Liver (tissue), 9 donors: Measurements from ENCODE around the gene CACNB4. TPM values are rescaled to one million over a fixed set of nuclear protein-coding genes. Genes with fewer than 3 reads are reported as not detected.

ENCODE experiments used
- DNase-seq: peaks from one replicate; pipeline ENCODE4 v3.0.0-alpha.2; 2017; ENCODE audit warnings: low spot score
- H3K27ac ChIP-seq, 2 donors: one replicate each; pipeline ENCODE4 v1.7.0; 2013; ENCODE audit warnings: inconsistent platforms in 2 of 2, low read length in 2 of 2, control low read depth in 1 of 2, low read depth in 1 of 2, mild to moderate bottlenecking in 1 of 2
- H3K27me3 ChIP-seq, 4 donors: one replicate each; pipeline versions ENCODE4 v1.6.1 to v1.7.0; 2013; ENCODE audit warnings: low read length in 3 of 4, inconsistent platforms in 1 of 4, mild to moderate bottlenecking in 1 of 4, moderate library complexity in 1 of 4; ENCODE audit not compliant: control insufficient read depth in 4 of 4, insufficient read depth in 4 of 4
- H3K36me3 ChIP-seq, 4 donors: one replicate each; pipeline versions ENCODE4 v1.6.1 to v1.7.0; 2013; ENCODE audit warnings: low read length in 3 of 4, mild to moderate bottlenecking in 3 of 4, low read depth in 1 of 4, moderate library complexity in 1 of 4; ENCODE audit not compliant: control insufficient read depth in 4 of 4, insufficient read depth in 3 of 4
- H3K4me1 ChIP-seq, 4 donors: one replicate each; pipeline versions ENCODE4 v1.6.1 to v1.7.0; 2013; ENCODE audit warnings: low read length in 3 of 4, mild to moderate bottlenecking in 3 of 4, moderate library complexity in 1 of 4; ENCODE audit not compliant: control insufficient read depth in 4 of 4, insufficient read depth in 4 of 4
- H3K4me3 ChIP-seq, 3 donors: one replicate each; pipeline versions ENCODE4 v1.6.1 to v1.7.0; 2013; ENCODE audit warnings: low read length in 3 of 3, control low read depth in 1 of 3, low read depth in 1 of 3, mild to moderate bottlenecking in 1 of 3
- H3K9ac ChIP-seq, 2 donors: one replicate each; pipeline ENCODE4 v1.7.0; 2013; ENCODE audit warnings: low read length in 2 of 2, mild to moderate bottlenecking in 2 of 2, moderate library complexity in 2 of 2, control low read depth in 1 of 2, low read depth in 1 of 2
- H3K9me3 ChIP-seq, 4 donors: one replicate each; pipeline versions ENCODE4 v1.6.1 to v1.7.0; 2013; ENCODE audit warnings: low read length in 3 of 4; ENCODE audit not compliant: control insufficient read depth in 4 of 4
- ATF3 ChIP-seq: IDR thresholded peaks from 2 replicates; pipeline ENCODE4 v1.6.1; 2016; ENCODE audit warnings: antibody characterized with exemption
- CTCF ChIP-seq: fragments of 150-350 bp; IDR thresholded peaks from 2 replicates; pipeline ENCODE4 v1.5.1; 2017; ENCODE audit warnings: improper control_type of control experiment, low read depth, low read length; ENCODE audit not compliant: missing input control
- EGR1 ChIP-seq, 2 donors: IDR thresholded peaks; 2 replicates each; pipeline ENCODE4 v1.6.1; 2016 to 2018; ENCODE audit warnings: antibody characterized with exemption in 2 of 2, low read depth in 2 of 2
- FOXA2 ChIP-seq: IDR thresholded peaks from 2 replicates; pipeline ENCODE4 v1.6.1; 2016; ENCODE audit warnings: antibody characterized with exemption
- GABPA ChIP-seq, 2 donors: IDR thresholded peaks in 1 of 2; conservative IDR thresholded peaks in 1 of 2; 2 replicates each; pipeline ENCODE4 v1.6.1; 2016; ENCODE audit warnings: antibody characterized with exemption in 2 of 2, mild to moderate bottlenecking in 1 of 2, moderate library complexity in 1 of 2
- HNF4A ChIP-seq, 2 donors: conservative IDR thresholded peaks; 2 replicates each; pipeline ENCODE4 v1.6.1; 2016; ENCODE audit warnings: antibody characterized with exemption in 2 of 2, mild to moderate bottlenecking in 2 of 2
- JUND ChIP-seq, 2 donors: IDR thresholded peaks; 2 replicates each; pipeline ENCODE4 v1.6.1; 2016; ENCODE audit warnings: antibody characterized with exemption in 2 of 2
- MAX ChIP-seq: IDR thresholded peaks from 2 replicates; pipeline ENCODE4 v1.6.1; 2016; ENCODE audit warnings: antibody characterized with exemption
- NR2F2 ChIP-seq: IDR thresholded peaks from 2 replicates; pipeline ENCODE4 v1.6.1; 2016; ENCODE audit warnings: antibody characterized with exemption
- REST ChIP-seq: IDR thresholded peaks from 2 replicates; pipeline ENCODE4 v1.6.1; 2016; ENCODE audit warnings: antibody characterized with exemption, mild to moderate bottlenecking
- TAF1 ChIP-seq: conservative IDR thresholded peaks from 2 replicates; pipeline ENCODE4 v1.6.1; 2016; ENCODE audit warnings: antibody characterized with exemption, mild to moderate bottlenecking
- YY1 ChIP-seq: IDR thresholded peaks from 2 replicates; pipeline ENCODE4 v1.6.1; 2016; ENCODE audit warnings: antibody characterized with exemption, mild to moderate bottlenecking
- WGBS: extraction: QIAGEN DNeasy Blood & Tissue Kit; methylation state at CpG from one replicate; pipeline ENCODE4 v1.1.7; 2013; 5-methylcytosine and 5-hydroxymethylcytosine counted together
- polyA plus RNA-seq, 2 donors: library from polyadenylated mRNA; stranded (reverse) in 1 of 2; unstranded in 1 of 2; fragments of 200-250 nt in 1 of 2; fragments of >200 nt in 1 of 2; fragmentation: Nextera tagmentation in 1 of 2; extraction: Ambion mirVana in 1 of 2; gene quantifications; one replicate each; pipeline versions ENCODE4 v1.2.1 to v1.2.3, GENCODE V29; 2013 to 2015
- total RNA-seq, 2 donors: library from RNA; depleted of rRNA; stranded (reverse); fragments of >200 nt; gene quantifications; one replicate each; pipeline ENCODE4 v1.2.3, GENCODE V29; 2014
- TF ChIP-seq, protein P1 (sequence below): IDR thresholded peaks from 2 replicates; pipeline ENCODE4 v1.6.1; 2016; ENCODE audit warnings: antibody characterized with exemption
- donor health status: healthy.
- donor health status: healthy.
- donor health status: healthy.
- donor health status: healthy.
- donor health status: healthy.

CACNB4 gene
- total and polyA plus RNA-seq, 4 donors: 0.02 to 0.50 (median 0.21) TPM

GRCh38 chr2:151933266-151933804 is 165.5 kb downstream of the CACNB4 start:
- TF ChIP-seq HNF4A (conservative IDR thresholded peaks at IDR 0.05) (no peak), JUND (IDR thresholded peaks at IDR 0.05) (no peak)
- no peak for DNase-seq

DNA sequence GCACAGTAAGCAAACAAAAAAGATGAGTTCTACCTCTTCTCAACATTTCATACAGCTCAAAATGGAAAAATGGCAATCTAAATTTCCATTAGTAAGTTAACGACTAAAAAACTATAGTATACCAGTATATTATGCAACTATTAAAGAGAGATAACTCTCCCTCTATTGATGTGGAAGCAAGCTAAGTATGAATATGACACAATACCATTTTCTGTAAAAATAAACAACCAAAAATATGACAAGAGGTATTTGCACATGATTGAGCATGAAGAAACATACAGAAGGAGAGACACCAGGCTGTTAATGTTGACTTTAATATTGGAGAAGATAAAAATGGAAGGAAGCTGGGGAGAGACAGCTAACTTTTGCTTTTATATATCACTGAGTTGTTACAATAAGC is 167.1 kb downstream of the CACNB4 start:
- Histone ChIP-seq H3K36me3 (no peaks in the 10 kb centered on the region), H3K27me3 (no peaks in the 10 kb centered on the region), H3K27ac (no peak overlapping the region), H3K4me3 (no peak overlapping the region), H3K9me3 (no peaks in the 10 kb centered on the region), H3K9ac (no peak overlapping the region), H3K4me1 (no peaks in the 10 kb centered on the region)
- no peak for DNase-seq
- TF ChIP-seq HNF4A (conservative IDR thresholded peaks at IDR 0.05): no peak
- no peak for TF ChIP-seq FOXA2
- no peak for TF ChIP-seq TAF1
- no peak for TF ChIP-seq ATF3
- TF ChIP-seq YY1: no peak
- TF ChIP-seq MAX: no peak
- no peak for TF ChIP-seq GABPA (IDR thresholded peaks at IDR 0.05 in 1 of 2, conservative IDR thresholded peaks at IDR 0.05 in 1 of 2)
- TF ChIP-seq EGR1 (IDR thresholded peaks at IDR 0.05; ENCODE audit: low read depth in 2 of 2): no peak
- no peak for TF ChIP-seq NR2F2
- TF ChIP-seq CTCF: no peak
- TF ChIP-seq JUND (IDR thresholded peaks at IDR 0.05): no peak
- no peak for TF ChIP-seq REST
- TF ChIP-seq, protein P1, sequence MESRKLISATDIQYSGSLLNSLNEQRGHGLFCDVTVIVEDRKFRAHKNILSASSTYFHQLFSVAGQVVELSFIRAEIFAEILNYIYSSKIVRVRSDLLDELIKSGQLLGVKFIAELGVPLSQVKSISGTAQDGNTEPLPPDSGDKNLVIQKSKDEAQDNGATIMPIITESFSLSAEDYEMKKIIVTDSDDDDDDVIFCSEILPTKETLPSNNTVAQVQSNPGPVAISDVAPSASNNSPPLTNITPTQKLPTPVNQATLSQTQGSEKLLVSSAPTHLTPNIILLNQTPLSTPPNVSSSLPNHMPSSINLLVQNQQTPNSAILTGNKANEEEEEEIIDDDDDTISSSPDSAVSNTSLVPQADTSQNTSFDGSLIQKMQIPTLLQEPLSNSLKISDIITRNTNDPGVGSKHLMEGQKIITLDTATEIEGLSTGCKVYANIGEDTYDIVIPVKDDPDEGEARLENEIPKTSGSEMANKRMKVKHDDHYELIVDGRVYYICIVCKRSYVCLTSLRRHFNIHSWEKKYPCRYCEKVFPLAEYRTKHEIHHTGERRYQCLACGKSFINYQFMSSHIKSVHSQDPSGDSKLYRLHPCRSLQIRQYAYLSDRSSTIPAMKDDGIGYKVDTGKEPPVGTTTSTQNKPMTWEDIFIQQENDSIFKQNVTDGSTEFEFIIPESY: no peak
- WGBS: 94% methylated on average over 1 of the region's 1 CpG

More at GRCh38 chr2:151933266-151933804, 165.5 kb downstream of the CACNB4 start:
- Histone ChIP-seq H3K36me3 (no peaks in the 10 kb centered on the region), H3K4me3 (no peak overlapping the region), H3K27ac (no peak overlapping the region), H3K9ac (no peak overlapping the region), H3K9me3 (no peaks in the 10 kb centered on the region), H3K27me3 (no peaks in the 10 kb centered on the region), H3K4me1 (no peaks in the 10 kb centered on the region)
